CD4-positive, alpha-beta T cell treated with Interferon gamma for 1 hour (primary cell): Measurements from ENCODE around the gene OLR1.
A peak's percentile ranks its signal among the peaks of the same experiment; 100 is the strongest.
"Not testable (repeated sequence)": the region's sequence is repeated elsewhere in the genome, so short reads cannot be mapped to it uniquely, and the experiment has no call there.

Source experiments
- DNase-seq: peaks from one replicate; pipeline ENCODE4 v3.0.0-alpha.2; 2020

OLR1 gene

DNA sequence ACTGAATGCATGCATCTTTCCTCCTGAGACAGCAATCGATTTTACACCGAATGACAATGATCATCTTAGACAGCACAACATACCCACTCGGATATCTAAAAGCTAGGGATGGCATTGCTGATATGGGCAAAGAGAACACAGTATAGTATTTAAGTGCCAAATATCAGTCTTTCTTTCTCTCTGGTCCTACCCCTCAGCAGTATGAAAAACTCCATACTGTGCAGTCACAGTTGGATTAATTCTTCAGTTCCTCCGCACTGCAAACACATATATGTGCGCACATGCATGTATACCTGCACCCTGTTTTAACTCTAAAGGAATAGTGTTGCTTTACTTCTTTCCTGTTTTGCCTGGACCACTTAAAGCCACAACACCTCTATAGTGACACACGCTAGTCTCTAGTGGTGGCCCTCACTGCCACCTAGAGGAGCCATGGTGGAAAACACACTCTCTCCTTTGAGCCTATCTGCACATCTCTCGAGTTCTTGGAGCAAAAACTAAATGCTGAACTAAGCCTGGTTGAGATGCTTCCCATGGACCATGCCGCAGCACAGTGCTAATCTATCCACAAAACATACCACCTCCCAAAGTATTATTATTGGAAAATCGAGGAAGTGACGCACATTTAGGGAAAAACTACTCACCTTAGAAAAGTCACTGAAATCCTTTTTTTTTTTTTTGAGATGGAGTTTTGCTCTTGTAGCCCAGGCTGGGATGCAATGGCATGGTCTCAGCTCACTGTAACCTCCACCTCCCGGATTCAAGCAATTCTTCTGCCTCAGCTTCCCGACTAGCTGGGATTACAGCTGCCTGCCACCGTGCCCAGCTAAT lies 18.8 kb upstream of the OLR1 start:
- peak; percentile 62 for DNase-seq

DNA sequence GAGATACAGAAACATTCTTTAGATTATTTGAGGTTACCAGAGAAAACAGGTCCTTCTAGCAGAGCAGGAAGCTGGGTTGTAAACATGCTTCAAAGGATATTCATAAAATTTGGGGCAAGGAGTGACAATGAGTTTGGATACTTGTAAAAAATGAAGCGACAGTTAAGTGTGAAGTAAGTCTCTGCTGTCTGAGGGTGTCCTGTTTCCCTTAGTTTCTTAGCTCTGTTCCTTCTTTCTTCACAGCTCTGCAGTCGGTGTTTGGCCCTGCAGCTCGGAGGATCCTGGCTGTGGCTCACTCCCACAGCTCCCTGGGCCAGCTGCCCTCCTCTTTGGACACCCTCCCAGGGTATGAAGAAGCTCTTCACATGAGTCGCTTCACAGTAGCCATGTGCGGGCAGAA lies 17.7 kb upstream of the OLR1 start:
- DNase-seq, result no peak

DNA sequence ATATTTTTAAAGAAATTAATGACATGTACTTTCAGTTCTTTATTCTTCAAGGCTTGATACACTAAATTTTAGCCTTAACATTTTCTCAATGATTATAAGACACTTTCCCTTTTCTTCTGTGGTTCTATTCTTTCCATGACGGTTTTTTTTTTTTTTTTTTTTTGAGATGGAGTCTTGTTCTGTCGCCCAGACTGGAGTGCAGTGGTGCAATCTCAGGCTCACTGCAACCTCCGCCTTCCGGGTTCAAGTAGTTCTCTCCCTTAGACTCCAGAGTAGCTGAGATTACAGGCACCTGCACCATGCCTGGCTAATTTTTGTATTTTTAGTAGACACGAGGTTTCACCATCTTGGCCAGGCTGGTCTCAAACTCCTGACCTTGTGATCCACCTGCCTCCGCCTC lies 15.0 kb upstream of the OLR1 start:
- DNase-seq, result not testable (repeated sequence)

DNA sequence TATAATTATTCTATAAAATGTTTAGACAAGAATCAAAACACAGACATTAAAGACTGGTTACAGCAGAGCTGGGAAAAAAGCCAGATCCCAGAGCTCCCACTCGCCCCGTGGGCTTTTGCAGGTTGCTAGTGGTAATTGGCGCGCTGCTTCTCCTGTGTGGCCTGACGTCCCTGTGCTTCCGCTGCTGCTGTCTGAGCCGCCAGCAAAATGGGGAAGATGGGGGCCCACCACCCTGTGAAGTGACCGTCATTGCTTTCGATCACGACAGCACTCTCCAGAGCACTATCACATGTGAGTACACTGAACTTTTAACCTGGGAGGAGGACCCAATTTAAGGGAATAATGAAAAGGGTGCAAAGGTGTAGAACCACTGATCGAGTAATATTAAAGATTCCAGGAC lies 14.4 kb upstream of the OLR1 start:
- DNase-seq, result peak; percentile 74

DNA sequence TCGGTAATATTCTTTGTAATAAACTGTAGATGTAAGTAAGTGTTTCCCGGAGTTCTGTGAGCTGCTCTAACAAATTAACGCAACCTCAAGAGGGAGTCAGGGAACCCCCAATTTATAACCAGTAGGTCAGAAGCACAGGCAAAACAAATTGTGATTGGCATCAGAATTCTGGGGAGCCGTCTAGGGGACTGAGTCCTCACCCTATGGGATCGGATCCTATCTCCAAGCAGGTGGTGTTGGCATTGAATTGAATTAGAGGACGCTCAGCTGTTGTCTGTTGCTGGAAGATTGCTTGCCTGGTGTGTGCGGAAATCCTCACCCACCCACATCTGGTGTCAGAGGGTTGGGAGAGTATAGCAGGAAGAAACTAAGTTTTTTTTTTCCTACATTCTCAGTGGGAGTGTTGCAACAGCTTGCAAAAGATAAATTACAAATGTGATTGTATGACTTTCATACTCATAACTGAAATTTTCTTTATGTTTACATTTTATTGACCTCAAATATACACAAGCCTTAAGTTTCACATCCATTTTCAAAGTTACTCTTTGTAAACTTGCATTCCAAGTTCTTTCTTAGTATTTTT lies 12.4 kb upstream of the OLR1 start:
- peak; percentile 18 for DNase-seq

DNA sequence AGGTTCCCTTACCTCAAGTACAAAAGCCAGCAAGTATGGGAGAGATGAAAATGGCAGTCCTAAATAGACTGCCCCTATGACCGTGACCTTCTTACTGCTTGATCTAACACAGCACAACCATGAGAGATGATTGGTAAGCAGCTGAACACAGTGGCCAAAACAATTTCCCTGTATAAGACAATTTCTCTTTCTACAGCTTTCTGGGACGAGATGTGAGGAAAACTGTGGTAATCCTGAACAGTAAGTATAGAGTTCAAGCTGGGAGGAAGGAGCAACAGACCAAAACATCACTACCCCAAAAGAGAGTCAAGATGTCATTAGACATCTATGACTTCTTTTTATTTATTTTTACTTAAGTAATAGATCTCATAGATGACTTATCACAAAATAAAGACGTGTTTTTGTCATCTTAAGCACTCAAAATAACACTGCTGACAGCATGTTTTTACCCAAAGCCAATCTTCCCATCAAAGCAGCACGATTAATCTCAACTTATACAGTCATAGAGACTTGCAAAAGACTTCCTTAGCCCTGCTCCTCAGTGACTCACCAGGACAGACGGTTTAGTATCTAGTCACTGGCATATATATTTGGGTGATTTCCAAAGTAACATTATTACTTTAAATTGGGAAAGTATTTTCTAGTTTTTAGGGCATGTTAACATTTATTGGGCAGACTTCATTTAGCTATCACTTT lies 10.6 kb upstream of the OLR1 start:
- DNase-seq, result peak; percentile 45

DNA sequence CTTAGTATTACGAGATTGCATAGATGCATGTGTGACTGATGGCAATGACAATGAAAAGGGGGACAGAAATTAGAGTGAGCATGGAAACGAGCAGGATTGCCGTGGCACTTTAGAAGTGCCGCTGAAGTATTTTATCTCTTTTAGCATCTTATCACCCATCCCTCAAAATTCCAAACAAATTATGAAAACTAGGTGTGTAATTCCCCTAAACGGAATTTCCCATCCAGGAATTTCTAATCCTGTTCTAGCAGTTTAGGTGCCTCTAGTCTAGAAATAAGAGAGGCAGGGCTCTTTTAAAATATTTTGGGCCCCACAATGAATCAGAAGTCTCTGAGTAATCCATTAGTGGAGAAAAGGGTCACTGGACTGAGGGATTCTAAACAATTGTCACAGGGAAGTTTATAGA lies 7.8 kb upstream of the OLR1 start:
- DNase-seq, result no peak

DNA sequence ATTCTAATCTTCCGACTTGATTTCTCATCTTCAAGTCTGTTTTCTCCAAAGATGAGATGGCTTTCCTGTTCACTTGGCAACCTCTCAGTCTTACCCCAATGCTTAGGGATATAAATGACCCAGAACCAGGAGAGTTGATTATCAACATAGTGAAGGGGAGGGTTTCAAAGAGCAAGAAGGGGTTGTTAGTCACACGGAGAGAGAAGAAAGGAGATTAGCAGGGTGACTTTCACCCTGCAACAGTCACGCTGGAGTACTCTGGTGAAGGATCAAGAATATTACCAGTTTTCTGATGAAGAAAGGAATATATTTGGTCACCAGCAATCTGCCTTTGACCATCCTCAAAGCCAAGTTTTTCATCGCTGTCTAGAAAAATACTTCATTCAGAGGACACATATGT lies 6.9 kb upstream of the OLR1 start, which contains the start of gene TMEM52B:
Gene TMEM52B, plus strand, starts transcription at position 212 of the 400 bp plus-strand sequence. CDS start 543 bp downstream, outside the sequence.
- DNase-seq, result no peak

DNA sequence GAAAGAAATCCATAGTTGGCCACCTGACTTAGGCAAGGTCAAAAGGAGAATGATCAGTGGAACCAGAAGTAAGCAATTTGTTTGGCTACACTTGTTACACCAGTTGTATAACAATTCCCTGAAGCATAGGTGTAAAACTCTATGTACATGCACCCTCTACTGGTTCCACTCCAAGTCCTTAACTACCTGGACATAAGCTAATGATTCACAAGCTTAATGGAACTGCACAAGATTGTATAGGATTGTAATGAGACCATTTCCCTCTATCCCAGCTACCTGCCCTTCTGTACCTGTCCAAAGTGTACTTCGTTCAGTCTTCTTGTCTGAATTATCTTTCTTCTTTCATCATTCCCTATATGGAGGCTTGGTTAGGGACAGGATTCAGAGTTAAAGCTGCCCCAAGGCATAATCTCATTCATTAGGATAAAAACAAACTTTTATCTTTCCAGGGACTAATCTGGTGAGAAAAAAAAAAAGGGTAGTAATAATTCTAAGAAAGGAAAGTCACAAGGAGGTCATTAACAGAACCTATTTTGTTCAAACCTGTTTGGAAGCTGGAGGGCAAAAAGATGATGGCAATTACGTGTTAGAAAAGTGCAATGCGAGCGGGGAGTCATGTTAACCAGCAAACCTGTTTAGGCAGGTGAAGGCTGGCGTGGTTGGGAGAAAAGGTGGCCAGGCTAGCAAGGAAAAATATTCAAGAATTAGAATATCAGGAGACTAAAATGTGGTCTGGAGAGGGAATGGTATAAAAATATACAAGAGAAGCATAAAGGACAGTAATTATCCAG lies 4.1 kb upstream of the OLR1 start:
- no peak for DNase-seq

DNA sequence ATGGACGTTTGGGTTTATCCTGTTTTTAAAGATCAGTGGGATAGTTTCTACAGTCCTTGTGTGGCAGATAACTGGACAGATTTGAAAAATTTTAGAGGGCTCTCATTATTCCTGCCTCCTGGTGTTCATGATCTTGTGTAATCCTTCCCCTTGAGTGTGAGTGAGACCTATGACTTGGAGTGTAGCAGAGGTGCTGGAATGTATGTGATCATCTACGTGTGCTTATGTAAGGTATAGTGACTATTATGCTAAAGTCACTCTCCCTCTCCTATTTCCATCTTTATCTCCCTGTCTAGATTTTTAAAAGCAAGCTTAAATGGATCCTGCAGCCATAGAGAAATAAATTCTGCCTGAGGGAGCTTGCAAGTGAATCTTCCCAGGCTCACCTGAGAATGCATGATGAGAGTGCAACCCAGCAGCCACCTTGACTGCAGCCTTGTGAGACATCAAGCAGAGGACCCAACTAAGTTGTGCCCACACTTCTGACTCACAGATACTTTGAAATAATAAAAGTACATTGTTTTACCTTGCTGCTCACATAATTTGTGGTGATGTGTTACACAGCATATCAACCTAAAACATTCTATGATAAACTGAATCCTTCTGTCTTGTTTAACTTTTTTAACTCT lies 3.2 kb upstream of the OLR1 start:
- no peak for DNase-seq

DNA sequence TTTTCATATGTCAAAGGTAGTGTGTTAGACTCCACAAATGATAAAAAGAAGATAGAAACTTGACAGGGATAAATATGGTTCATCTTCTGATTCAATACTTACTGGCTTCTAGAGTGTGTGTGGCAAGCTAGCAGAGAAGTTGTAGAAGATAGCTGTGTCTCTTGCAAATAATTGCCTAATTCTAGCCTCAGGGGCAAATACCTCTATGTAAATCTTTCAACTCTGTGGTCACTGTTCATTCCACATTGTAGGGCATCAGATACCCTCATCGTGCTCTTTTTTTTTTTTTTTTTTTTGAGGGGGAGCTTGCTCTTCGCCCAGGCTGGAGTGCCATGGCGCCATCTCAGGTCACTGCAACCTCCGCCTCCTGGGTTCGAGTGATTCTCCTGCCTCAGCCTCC lies 1.7 kb downstream of the OLR1 start:
- no peak for DNase-seq

DNA sequence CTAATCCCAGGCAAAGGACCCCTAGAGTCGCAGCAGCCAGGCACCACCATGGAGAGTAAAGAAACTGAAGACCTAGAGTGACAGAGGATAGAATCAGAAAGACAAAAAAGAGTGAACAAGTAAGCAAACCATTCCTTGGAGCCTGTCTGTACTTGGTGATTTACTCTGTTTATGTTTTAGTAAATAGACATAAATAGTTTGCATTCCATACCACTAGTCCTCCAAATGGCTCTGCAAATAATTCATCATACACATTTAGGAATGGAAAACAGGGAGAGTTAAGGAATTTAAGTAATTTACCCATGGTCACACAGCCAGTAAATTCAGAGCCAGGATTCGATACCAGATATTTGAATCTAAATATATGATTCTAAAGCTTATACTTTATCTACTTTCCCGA lies 2.8 kb downstream of the OLR1 start:
- DNase-seq, result no peak

DNA sequence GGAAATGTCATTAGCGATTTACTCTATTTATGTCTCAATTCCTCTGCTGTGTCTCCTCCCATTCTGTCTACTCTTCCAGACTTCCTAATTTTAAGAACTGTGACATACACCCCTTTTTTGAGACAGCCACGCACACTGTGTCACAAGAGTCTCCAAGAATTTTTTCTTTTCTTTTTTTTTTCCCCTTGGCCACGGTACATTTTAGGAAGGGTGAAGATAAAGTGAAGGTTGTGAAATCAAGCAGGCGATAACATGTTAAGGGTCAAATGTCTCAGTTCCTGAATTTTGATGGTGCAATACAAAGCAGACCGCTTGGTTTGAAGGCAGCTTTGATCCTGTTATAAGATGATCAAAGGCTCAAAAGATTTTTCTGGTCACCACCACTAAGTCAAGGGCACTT lies 4.3 kb downstream of the OLR1 start:
- DNase-seq, result peak; percentile 30

DNA sequence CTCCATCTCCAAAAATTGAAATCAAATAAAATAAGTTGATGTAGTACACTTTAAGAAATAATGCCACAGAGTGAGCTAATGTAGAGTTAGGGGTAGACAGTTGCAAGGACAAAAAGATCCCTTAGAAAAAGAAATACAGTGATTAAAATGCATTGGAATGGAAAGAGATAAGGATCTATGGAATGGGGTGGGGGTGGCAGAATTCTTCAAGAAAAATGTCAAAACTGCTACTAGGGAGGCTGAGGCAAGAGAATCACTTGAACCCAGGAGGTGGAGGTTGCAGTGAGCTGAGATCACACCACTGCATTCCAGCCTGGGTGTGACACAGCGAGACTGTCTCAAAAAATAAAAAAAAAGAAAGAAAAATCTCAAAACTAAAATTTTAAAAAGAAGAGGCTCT lies 6.5 kb downstream of the OLR1 start:
- no peak for DNase-seq

DNA sequence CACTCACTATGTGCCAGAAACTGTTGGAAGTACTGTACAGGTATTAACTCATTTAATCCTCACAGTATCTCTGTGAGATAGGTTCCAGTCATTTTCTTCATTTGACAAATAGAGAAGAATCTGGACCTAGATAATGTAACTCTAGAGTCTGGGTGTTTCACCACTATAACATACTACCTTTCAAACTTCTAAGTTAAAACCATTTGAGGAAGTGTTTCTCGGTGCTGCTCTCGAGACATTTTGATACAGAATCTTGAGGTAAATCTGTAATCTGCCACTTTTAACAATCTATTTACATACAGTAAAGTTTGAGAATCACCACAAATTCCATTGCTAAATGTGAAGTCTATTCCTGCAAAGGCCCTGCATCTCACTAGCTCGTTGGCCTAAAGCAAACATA lies 8.8 kb downstream of the OLR1 start:
- no peak for DNase-seq

DNA sequence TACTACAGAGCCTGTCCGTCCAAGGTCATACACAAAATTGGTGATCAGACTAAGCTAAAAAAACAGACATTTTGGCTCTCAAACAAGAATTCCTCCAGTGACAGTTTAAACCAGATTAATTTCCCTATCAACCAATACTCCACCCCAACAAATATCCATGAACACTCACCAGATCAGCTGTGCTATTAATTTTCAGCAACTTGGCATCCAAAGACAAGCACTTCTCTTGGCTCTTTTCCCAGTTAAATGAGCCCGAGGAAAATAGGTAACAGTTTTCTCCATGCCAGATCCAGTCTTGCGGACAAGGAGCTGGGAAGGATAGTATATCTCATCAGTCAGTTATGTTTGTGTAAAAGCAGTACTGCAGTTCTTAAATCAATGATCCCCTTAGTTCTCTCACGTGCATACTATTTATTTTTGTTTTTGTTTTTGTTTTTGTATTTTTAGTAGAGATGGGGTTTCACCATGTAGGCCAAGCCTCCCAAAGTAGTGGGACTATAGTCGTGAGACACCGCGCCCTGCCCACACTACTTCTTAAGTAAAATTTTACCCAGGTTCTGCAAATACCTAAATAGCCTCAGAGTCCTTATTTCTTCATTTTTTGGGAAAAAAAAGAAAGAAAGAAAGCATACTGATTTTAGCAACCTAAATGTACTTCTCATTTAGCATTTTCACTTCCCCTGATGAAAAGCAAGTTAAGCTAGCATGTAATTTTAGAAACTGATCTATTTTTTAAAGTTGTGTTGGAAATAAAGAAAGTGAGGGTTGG lies 11.1 kb downstream of the OLR1 start:
- DNase-seq, result no peak

DNA sequence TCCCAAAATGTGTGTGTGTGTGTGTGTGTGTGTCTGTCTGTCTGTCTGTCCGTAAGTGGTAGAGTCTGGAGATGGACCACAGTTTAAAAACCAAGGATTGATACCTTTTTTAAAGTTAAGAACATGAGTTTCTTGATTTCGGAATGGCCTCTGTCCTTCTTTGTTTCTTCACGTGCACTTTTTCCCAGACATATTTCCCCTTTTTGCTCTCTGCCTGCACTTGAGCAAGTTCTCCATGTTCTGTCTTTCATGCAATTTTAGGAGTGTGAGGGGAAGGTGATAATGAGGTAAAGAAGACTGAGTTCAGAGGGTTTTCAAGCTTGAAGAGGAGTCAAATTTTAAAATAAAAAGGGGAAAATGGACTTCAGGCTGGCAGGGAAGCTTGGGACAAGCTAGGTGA lies 12.7 kb downstream of the OLR1 start:
- DNase-seq, result no peak

DNA sequence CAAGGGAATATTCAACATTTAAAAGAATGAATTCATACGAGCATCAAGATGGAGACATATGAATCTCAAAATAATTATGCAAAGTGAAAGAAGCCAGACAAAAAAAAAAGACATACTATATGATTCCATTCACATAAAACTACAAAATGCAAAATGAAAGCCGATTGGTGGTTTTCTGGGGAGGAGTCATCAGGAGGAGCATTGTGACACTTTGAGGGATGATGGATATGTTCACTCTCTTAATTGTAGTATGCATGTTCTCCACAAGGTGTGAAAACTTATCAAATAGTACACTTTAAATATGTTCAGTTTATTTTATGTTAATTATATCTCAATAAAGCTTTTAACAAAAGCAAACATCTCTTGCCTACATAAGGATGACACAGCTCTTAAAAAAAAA lies 13.5 kb downstream of the OLR1 start:
- no peak for DNase-seq

DNA sequence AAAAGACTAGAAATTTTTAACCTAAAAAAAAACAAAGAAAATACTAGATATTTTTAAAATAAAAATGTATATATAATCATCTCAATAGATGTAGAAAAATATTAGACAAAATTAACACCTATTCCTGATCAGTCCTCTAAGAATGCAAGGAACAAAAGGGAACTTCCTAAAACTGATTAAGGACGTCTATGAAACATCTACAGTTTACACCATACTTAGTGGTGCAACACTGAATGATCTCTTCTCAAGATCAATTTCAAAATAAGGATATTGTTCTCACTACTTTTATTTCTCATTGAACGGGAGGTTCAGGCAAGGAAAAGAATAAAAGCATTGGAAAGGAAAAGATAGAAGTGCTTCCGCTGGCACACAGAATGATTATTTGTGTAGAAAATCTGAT lies 16.0 kb downstream of the OLR1 start:
- no peak for DNase-seq

DNA sequence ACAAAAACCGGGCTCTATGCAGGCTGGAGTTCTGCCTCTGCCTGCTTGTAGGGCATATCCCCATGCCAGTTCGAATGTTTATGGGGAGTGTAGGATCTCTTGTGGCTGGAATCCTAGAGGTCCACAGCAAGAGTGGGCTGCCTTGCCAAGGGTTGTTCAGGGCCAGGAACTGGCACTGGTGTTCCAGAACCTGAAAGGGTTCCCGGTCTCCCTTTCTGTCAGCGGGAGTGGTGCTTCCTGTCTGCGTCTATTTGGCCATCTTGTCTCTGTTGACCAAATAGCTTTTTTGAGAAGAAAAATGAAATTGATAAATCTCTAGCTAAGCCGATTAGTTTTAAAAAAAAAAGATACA lies 17.8 kb downstream of the OLR1 start:
- no peak for DNase-seq

DNA sequence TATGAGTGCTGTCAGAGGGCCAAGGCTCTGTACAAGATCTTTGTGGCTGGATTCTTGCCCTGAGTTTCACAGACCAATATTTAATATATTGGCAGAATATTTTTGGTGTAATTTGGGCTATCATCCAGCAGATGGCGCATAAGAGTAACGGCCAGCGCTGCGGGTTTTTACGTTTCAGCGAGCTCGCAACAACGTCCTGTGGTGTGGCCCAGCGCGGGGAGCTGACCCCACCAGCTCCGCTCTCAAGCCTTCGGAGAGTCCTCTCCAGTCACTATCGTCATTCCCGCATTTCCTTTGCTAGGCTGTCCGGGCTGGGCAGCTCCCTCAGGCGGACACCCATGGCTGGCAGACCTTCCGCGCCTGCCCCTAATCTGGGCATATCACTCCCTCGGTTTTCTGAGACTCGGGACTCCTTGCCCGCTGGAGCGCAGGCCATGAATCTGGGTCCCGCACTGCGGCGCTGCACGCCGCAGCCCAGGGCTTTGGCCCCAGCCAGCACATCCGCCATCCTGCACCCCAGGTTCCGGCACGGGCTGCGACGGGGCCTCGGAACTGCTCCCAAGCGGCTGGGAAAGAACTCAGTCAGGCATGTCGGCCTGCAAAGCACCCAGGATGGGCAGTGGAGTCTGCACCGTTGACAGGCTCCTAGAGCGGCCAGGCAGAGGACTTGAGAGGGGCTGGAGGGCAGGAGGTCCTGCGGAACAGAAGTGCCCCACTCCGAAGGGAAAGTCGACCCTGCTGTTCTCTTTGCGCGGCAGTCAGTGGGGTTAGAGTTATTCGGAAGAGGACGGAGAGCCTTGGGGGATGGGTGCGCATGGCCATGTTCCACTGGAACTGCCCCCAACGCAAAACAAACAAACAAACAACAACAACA lies 18.4 kb downstream of the OLR1 start:
- DNase-seq, result peak; percentile 63
